ENCODE measurements around the gene SGCD.

Gene SGCD

GRCh38 chr5:156401804-156402203 lies 74.8 kb downstream of the SGCD start:
- no peaks in the 10 kb centered on the region for H3K36me3 ChIP-seq (ENCODE audit: control insufficient read depth in 1 of 2, insufficient read depth in 2 of 2, low read depth in 1 of 2, low read length in 2 of 2)
- H2BK120ac ChIP-seq (ENCODE audit: low read depth, low read length), result no peak overlapping the region
- H2AFZ ChIP-seq (ENCODE audit: low read depth, low read length), result no peak overlapping the region
- H3K9ac ChIP-seq (ENCODE audit: low read length), result no peak overlapping the region
- H2AK5ac ChIP-seq (ENCODE audit: low read length, severe bottlenecking), result no peak overlapping the region
- H3K9me3 ChIP-seq (ENCODE audit: control insufficient read depth, low read length), result peaks cover 3% of the 10 kb centered on the region
- H3K18ac ChIP-seq (ENCODE audit: low read depth in 1 of 2, low read length in 2 of 2), result no peak overlapping the region
- H3K27ac ChIP-seq (ENCODE audit: low read length, poor library complexity, severe bottlenecking), result no peak overlapping the region
- no peak overlapping the region for H4K91ac ChIP-seq (ENCODE audit: low read length)
- no peak overlapping the region for H4K8ac ChIP-seq (ENCODE audit: low read length)
- H3K4ac ChIP-seq (ENCODE audit: low read depth in 1 of 2, low read length in 2 of 2), result no peak overlapping the region
- no peak for DNase-seq
- no peak overlapping the region for H2BK12ac ChIP-seq (ENCODE audit: low read length in 2 of 2)
- peak overlapping the region in 1 of 2 experiments; percentile 40 for H3K4me3 ChIP-seq (ENCODE audit: insufficient read depth in 1 of 2, low read depth in 1 of 2, low read length in 2 of 2)
- no peak overlapping the region for H3K4me2 ChIP-seq (ENCODE audit: low read length, poor library complexity, severe bottlenecking)
- no peaks in the 10 kb centered on the region for H3K27me3 ChIP-seq (ENCODE audit: control insufficient read depth in 1 of 2, insufficient read depth in 1 of 2, low read length in 2 of 2)
- no peak overlapping the region for H2BK15ac ChIP-seq (ENCODE audit: low read depth, poor library complexity, severe bottlenecking)
- no peak overlapping the region for H3K23ac ChIP-seq (ENCODE audit: low read length in 2 of 2)
- peaks cover 2% of the 10 kb centered on the region for H3K4me1 ChIP-seq (ENCODE audit: control insufficient read depth, insufficient read depth, low read depth, low read length)
- no peak overlapping the region for H3K14ac ChIP-seq (ENCODE audit: low read length in 2 of 2)
- WGBS, result 90% methylated on average over 3 of the region's 4 CpGs
- no peak overlapping the region for H2BK5ac ChIP-seq (ENCODE audit: low read depth, low read length, poor library complexity, severe bottlenecking)
- H3K79me1 ChIP-seq (replicated peaks; ENCODE audit: low read length, poor library complexity, severe bottlenecking), result no peaks in the 10 kb centered on the region

- Histone ChIP-seq H3K23ac (ENCODE audit: low read length in 2 of 2) (no peak overlapping the region), H2AFZ (ENCODE audit: low read depth, low read length) (no peak overlapping the region), H3K27ac (ENCODE audit: low read length, poor library complexity, severe bottlenecking) (no peak overlapping the region), H4K8ac (ENCODE audit: low read length) (no peak overlapping the region), H3K9me3 (ENCODE audit: control insufficient read depth, low read length) (peaks cover 3% of the 10 kb centered on the region), H3K4ac (ENCODE audit: low read depth in 1 of 2, low read length in 2 of 2) (no peak overlapping the region), H3K9ac (ENCODE audit: low read length) (peak overlapping the region; percentile 7), H3K14ac (ENCODE audit: low read length in 2 of 2) (no peak overlapping the region), H4K91ac (ENCODE audit: low read length) (no peak overlapping the region), H3K79me1 (replicated peaks; ENCODE audit: low read length, poor library complexity, severe bottlenecking) (no peaks in the 10 kb centered on the region), H3K4me2 (ENCODE audit: low read length, poor library complexity, severe bottlenecking) (no peak overlapping the region), H2BK120ac (ENCODE audit: low read depth, low read length) (no peak overlapping the region), H2BK15ac (ENCODE audit: low read depth, poor library complexity, severe bottlenecking) (no peak overlapping the region), H2BK12ac (ENCODE audit: low read length in 2 of 2) (no peak overlapping the region), H3K36me3 (ENCODE audit: control insufficient read depth in 1 of 2, insufficient read depth in 2 of 2, low read depth in 1 of 2, low read length in 2 of 2) (no peaks in the 10 kb centered on the region), H3K18ac (ENCODE audit: low read depth in 1 of 2, low read length in 2 of 2) (no peak overlapping the region), H3K4me3 (ENCODE audit: insufficient read depth in 1 of 2, low read depth in 1 of 2, low read length in 2 of 2) (peak overlapping the region in 1 of 2 experiments; percentile 40), H3K4me1 (ENCODE audit: control insufficient read depth, insufficient read depth, low read depth, low read length) (peaks cover 2% of the 10 kb centered on the region), H2BK5ac (ENCODE audit: low read depth, low read length, poor library complexity, severe bottlenecking) (no peak overlapping the region), H2AK5ac (ENCODE audit: low read length, severe bottlenecking) (no peak overlapping the region), H3K27me3 (ENCODE audit: control insufficient read depth in 1 of 2, insufficient read depth in 1 of 2, low read length in 2 of 2) (no peaks in the 10 kb centered on the region)
- 82% methylated on average over 8 of the region's 8 CpGs for WGBS
- peak; percentile 51 for DNase-seq
These were observed 75.5 kb downstream of the SGCD start for GRCh38 chr5:156402387-156402921.

DNA sequence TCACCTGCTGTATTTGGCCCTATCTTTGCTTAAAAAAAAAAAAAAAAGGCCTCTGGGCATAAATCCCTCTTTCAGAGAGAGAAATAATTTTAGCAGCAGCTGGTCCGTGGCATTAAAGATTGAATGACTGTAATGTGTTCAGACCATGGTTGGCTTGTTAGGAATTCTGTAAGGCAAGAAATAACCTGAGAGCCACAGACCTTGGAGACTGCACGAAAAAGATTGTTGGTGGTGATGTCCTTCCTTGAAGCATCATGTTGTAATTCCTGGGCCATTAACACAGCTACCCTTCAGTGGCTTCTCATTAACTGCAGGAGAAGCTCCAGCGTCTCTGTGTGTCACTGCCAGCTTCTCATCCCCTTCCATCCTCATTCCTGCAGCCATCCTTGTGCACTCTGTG lies 79.0 kb downstream of the SGCD start:
- WGBS, result 89% methylated on average over 3 of the region's 3 CpGs
- Histone ChIP-seq H3K4me1 (ENCODE audit: control insufficient read depth, insufficient read depth, low read depth, low read length) (peaks cover 2% of the 10 kb centered on the region), H2AK5ac (ENCODE audit: low read length, severe bottlenecking) (no peak overlapping the region), H3K9ac (ENCODE audit: low read length) (no peak overlapping the region), H2BK12ac (ENCODE audit: low read length in 2 of 2) (peak overlapping the region in 1 of 2 experiments; percentile 77), H3K79me1 (replicated peaks; ENCODE audit: low read length, poor library complexity, severe bottlenecking) (no peaks in the 10 kb centered on the region), H3K9me3 (ENCODE audit: control insufficient read depth, low read length) (no peaks in the 10 kb centered on the region), H4K91ac (ENCODE audit: low read length) (no peak overlapping the region), H3K36me3 (ENCODE audit: control insufficient read depth in 1 of 2, insufficient read depth in 2 of 2, low read depth in 1 of 2, low read length in 2 of 2) (no peaks in the 10 kb centered on the region), H4K8ac (ENCODE audit: low read length) (peak overlapping the region; percentile 66), H3K27ac (ENCODE audit: low read length, poor library complexity, severe bottlenecking) (no peak overlapping the region), H2BK120ac (ENCODE audit: low read depth, low read length) (no peak overlapping the region), H3K23ac (ENCODE audit: low read length in 2 of 2) (no peak overlapping the region), H2AFZ (ENCODE audit: low read depth, low read length) (no peak overlapping the region), H2BK15ac (ENCODE audit: low read depth, poor library complexity, severe bottlenecking) (no peak overlapping the region), H3K4me3 (ENCODE audit: insufficient read depth in 1 of 2, low read depth in 1 of 2, low read length in 2 of 2) (no peak overlapping the region), H3K4ac (ENCODE audit: low read depth in 1 of 2, low read length in 2 of 2) (no peak overlapping the region), H3K4me2 (ENCODE audit: low read length, poor library complexity, severe bottlenecking) (no peak overlapping the region), H3K27me3 (ENCODE audit: control insufficient read depth in 1 of 2, insufficient read depth in 1 of 2, low read length in 2 of 2) (no peaks in the 10 kb centered on the region), H3K18ac (ENCODE audit: low read depth in 1 of 2, low read length in 2 of 2) (peak overlapping the region in 1 of 2 experiments; percentile 80), H2BK5ac (ENCODE audit: low read depth, low read length, poor library complexity, severe bottlenecking) (no peak overlapping the region), H3K14ac (ENCODE audit: low read length in 2 of 2) (no peak overlapping the region)
- no peak for DNase-seq

DNA sequence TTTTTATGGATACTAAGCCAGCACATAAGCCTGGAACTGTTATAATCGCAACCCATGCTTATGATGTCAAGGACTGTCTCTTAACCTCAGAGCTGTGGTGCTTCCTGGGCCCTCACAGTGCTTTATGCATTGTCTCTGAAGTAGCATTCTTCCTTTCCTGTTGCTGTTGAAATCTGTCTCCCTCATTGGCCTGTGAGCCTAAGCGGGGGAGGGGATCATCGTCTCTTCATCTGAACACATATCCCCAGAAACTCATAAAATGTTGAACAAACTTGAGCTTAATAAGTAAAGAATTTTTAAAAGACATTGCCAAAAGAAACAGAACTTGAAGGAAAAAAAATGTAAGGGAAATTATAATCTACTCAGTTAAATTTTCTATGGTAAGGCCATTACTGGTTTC lies 80.3 kb downstream of the SGCD start:
- no peak overlapping the region for H3K27ac ChIP-seq (ENCODE audit: low read length, poor library complexity, severe bottlenecking)
- no peak overlapping the region for H2BK120ac ChIP-seq (ENCODE audit: low read depth, low read length)
- H2AFZ ChIP-seq (ENCODE audit: low read depth, low read length), result no peak overlapping the region
- H3K4me1 ChIP-seq (ENCODE audit: control insufficient read depth, insufficient read depth, low read depth, low read length), result peaks cover 4% of the 10 kb centered on the region
- no peak overlapping the region for H3K9ac ChIP-seq (ENCODE audit: low read length)
- H3K4ac ChIP-seq (ENCODE audit: low read depth in 1 of 2, low read length in 2 of 2), result no peak overlapping the region
- H3K4me2 ChIP-seq (ENCODE audit: low read length, poor library complexity, severe bottlenecking), result no peak overlapping the region
- H3K79me1 ChIP-seq (replicated peaks; ENCODE audit: low read length, poor library complexity, severe bottlenecking), result no peaks in the 10 kb centered on the region
- H3K23ac ChIP-seq (ENCODE audit: low read length in 2 of 2), result no peak overlapping the region
- H2BK15ac ChIP-seq (ENCODE audit: low read depth, poor library complexity, severe bottlenecking), result no peak overlapping the region
- no peak for DNase-seq
- no peaks in the 10 kb centered on the region for H3K9me3 ChIP-seq (ENCODE audit: control insufficient read depth, low read length)
- no peak overlapping the region for H2AK5ac ChIP-seq (ENCODE audit: low read length, severe bottlenecking)
- no peak overlapping the region for H3K4me3 ChIP-seq (ENCODE audit: insufficient read depth in 1 of 2, low read depth in 1 of 2, low read length in 2 of 2)
- no peak overlapping the region for H2BK5ac ChIP-seq (ENCODE audit: low read depth, low read length, poor library complexity, severe bottlenecking)
- H3K18ac ChIP-seq (ENCODE audit: low read depth in 1 of 2, low read length in 2 of 2), result peak overlapping the region; percentile 26 to 34
- H3K27me3 ChIP-seq (ENCODE audit: control insufficient read depth in 1 of 2, insufficient read depth in 1 of 2, low read length in 2 of 2), result no peaks in the 10 kb centered on the region
- no peaks in the 10 kb centered on the region for H3K36me3 ChIP-seq (ENCODE audit: control insufficient read depth in 1 of 2, insufficient read depth in 2 of 2, low read depth in 1 of 2, low read length in 2 of 2)
- no peak overlapping the region for H4K91ac ChIP-seq (ENCODE audit: low read length)
- peak overlapping the region in 1 of 2 experiments; percentile 46 for H2BK12ac ChIP-seq (ENCODE audit: low read length in 2 of 2)
- no peak overlapping the region for H4K8ac ChIP-seq (ENCODE audit: low read length)
- no peak overlapping the region for H3K14ac ChIP-seq (ENCODE audit: low read length in 2 of 2)
- WGBS, result 96% methylated on average over 1 of the region's 3 CpGs

Data from mesenchymal stem cell (in vitro differentiated cells and primary cell).